ENCODE data around the gene TBX4. TPM values are rescaled to one million over a fixed set of nuclear protein-coding genes. Genes with fewer than 3 reads are reported as not detected.

The TBX4 gene
- total RNA-seq, 1 donor from 2014 or later = not detected

- Mint-ChIP-seq H3K27me3 (ENCODE audit: low read depth) (no peaks in the 10 kb centered on the region), H3K9me3 (ENCODE audit: low read depth) (no peaks in the 10 kb centered on the region), H3K4me1 (ENCODE audit: low read depth) (no peaks in the 10 kb centered on the region), H3K4me3 (ENCODE audit: unreplicated experiment) (no peak overlapping the region), H3K27ac (ENCODE audit: unreplicated experiment) (no peak overlapping the region), H3K36me3 (ENCODE audit: low read depth) (no peaks in the 10 kb centered on the region)
- no peak for DNase-seq (ENCODE audit: low spot score)
- TF ChIP-seq CTCF (IDR thresholded peaks at IDR 0.05) = no peak
Measured at GRCh38 chr17:61534414-61534813, 82.2 kb downstream of the TBX4 start.

Other genes starting within 250 kb of the TBX4 start
- gene TBX2, start 52.6 kb upstream of the TBX4 start, total RNA-seq = 2.0 to 8.6 TPM (median 8.4 TPM) in 3 replicates
- gene NACA2, start 138.8 kb downstream of the TBX4 start, total RNA-seq = not detected in 3 replicates

All from chondrocyte (in vitro differentiated cells).